Adrenal gland (tissue), 5 donors: Measurements from ENCODE around the gene SP110.

Source experiments
- POLR2A ChIP-seq, 2 donors: fragments of 450-650 bp; IDR thresholded peaks; one replicate each; pipeline ENCODE4 v1.6.1; 2017; ENCODE audit warnings: antibody characterized with exemption in 2 of 2, mild to moderate bottlenecking in 2 of 2, moderate library complexity in 1 of 2
- TF ChIP-seq, protein P1 (sequence below), 6 experiments: fragments of 450-650 bp in 4 of 6; fragments of 200-600 bp in 2 of 6; sonication (generic) in 1 of 6; IDR thresholded peaks; 1 replicate in 5 of 6; 2 replicates in 1 of 6; pipeline versions ENCODE4 v1.5.1 to v1.8.0; 2016 to 2021; ENCODE audit warnings: antibody characterized with exemption in 6 of 6, mild to moderate bottlenecking in 2 of 6, moderate library complexity in 1 of 6
- donor health status: DM: no; HTN: no; CAD: no.

DNA sequence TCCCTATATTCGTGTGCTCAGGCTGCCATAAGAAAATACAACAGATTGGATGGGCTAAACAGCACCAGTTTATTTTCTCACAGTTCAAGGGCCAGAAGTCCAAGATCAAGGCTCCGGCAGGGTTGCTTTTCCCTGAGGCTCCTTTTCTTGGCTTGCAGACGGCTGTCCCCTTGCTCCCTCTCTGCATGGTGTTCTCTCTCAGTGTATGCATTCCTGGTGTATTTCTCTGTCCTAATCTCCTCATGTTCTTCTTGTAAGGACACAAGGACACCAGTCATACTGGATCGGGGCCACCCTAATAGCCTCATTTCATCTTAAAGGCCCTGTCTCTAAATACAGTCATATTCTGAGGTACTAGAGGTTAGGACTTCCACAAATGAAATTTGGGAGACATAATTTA, 88.4 kb downstream of the SP110 start:
- TF ChIP-seq, protein P1, sequence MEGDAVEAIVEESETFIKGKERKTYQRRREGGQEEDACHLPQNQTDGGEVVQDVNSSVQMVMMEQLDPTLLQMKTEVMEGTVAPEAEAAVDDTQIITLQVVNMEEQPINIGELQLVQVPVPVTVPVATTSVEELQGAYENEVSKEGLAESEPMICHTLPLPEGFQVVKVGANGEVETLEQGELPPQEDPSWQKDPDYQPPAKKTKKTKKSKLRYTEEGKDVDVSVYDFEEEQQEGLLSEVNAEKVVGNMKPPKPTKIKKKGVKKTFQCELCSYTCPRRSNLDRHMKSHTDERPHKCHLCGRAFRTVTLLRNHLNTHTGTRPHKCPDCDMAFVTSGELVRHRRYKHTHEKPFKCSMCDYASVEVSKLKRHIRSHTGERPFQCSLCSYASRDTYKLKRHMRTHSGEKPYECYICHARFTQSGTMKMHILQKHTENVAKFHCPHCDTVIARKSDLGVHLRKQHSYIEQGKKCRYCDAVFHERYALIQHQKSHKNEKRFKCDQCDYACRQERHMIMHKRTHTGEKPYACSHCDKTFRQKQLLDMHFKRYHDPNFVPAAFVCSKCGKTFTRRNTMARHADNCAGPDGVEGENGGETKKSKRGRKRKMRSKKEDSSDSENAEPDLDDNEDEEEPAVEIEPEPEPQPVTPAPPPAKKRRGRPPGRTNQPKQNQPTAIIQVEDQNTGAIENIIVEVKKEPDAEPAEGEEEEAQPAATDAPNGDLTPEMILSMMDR (IDR thresholded peaks at IDR 0.05): no peak
- no peak for TF ChIP-seq POLR2A (IDR thresholded peaks at IDR 0.05)
